ENCODE results near the gene SMARCB1.

Gene SMARCB1

DNA sequence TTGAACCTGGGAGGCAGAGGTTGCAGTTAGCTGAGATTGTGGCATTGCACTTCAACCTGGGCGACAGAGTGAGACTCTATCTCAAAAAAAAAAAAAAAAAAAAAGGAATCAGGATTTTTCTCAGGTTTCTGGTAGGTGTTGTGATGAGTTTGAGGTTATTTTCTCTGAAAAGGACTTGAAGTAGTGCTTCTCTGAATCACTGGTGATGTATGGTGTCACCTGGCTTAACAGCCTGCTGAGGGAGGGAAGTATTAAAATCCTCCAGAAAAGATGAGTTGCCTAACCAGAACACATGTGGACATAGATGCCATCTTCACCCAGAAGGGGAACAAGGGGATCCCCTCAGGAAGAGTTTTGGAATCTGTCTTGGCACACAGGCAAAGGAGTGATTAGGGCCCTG, 20.1 kb downstream of the SMARCB1 start:
- no peak overlapping the region for H3K4me3 ChIP-seq (ENCODE audit: low read depth, low read length)
- DNase-seq (ENCODE audit: low read depth) = no peak
- TF ChIP-seq CTCF (IDR thresholded peaks at IDR 0.05; ENCODE audit: low read depth, low read length) (no peak), POLR2A (IDR thresholded peaks at IDR 0.05; ENCODE audit: extremely low read depth, insufficient read length) (no peak), MYC (IDR thresholded peaks at IDR 0.05; ENCODE audit: low read depth, low read length) (no peak)
- TF ChIP-seq, protein P1, sequence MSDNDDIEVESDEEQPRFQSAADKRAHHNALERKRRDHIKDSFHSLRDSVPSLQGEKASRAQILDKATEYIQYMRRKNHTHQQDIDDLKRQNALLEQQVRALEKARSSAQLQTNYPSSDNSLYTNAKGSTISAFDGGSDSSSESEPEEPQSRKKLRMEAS (IDR thresholded peaks at IDR 0.05; ENCODE audit: low read depth, low read length) = no peak

DNA sequence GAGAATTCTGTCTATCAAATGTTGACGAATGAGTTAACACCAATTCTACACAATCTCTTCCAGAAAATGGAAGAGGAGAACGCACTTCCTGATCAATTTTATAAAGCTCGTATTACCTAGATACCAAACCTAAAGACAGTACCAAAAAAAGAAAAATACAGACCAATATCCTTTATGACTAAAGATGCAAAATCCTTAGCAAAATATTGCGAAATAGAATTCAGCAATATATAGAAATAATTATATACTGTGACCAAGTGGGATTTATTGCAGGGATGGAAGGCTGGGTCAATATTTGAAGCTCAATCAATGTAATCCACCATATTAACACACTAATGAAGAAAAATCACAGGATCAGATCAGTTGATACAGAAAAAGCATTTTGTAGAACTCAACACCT, 25.6 kb downstream of the SMARCB1 start:
- TF ChIP-seq MYC (IDR thresholded peaks at IDR 0.05; ENCODE audit: low read depth, low read length) (no peak), CTCF (IDR thresholded peaks at IDR 0.05; ENCODE audit: low read depth, low read length) (no peak), POLR2A (IDR thresholded peaks at IDR 0.05; ENCODE audit: extremely low read depth, insufficient read length) (no peak)
- TF ChIP-seq, protein P1 (IDR thresholded peaks at IDR 0.05; ENCODE audit: low read depth, low read length) = no peak
- no peak overlapping the region for H3K4me3 ChIP-seq (ENCODE audit: low read depth, low read length)
- no peak for DNase-seq (ENCODE audit: low read depth)

- no peak for TF ChIP-seq CTCF (IDR thresholded peaks at IDR 0.05; ENCODE audit: low read depth, low read length)
- TF ChIP-seq, protein P1 (IDR thresholded peaks at IDR 0.05; ENCODE audit: low read depth, low read length) = no peak
- no peak for TF ChIP-seq MYC (IDR thresholded peaks at IDR 0.05; ENCODE audit: low read depth, low read length)
- no peak for TF ChIP-seq POLR2A (IDR thresholded peaks at IDR 0.05; ENCODE audit: extremely low read depth, insufficient read length)
- H3K4me3 ChIP-seq (ENCODE audit: low read depth, low read length) = no peak overlapping the region
These were observed 28.9 kb downstream of the SMARCB1 start for GRCh38 chr22:23815541-23816155.

GRCh38 chr22:23816156-23816976, 29.6 kb downstream of the SMARCB1 start:
- TF ChIP-seq MYC (IDR thresholded peaks at IDR 0.05; ENCODE audit: low read depth, low read length) (no peak), POLR2A (IDR thresholded peaks at IDR 0.05; ENCODE audit: extremely low read depth, insufficient read length) (no peak), CTCF (IDR thresholded peaks at IDR 0.05; ENCODE audit: low read depth, low read length) (no peak)
- TF ChIP-seq, protein P1 (IDR thresholded peaks at IDR 0.05; ENCODE audit: low read depth, low read length) = no peak
- DNase-seq (ENCODE audit: low read depth) = no peak
- H3K4me3 ChIP-seq (ENCODE audit: low read depth, low read length) = no peak overlapping the region

More at GRCh38 chr22:23815541-23816155, 28.9 kb downstream of the SMARCB1 start:
- no peak for DNase-seq (ENCODE audit: low read depth)

DNA sequence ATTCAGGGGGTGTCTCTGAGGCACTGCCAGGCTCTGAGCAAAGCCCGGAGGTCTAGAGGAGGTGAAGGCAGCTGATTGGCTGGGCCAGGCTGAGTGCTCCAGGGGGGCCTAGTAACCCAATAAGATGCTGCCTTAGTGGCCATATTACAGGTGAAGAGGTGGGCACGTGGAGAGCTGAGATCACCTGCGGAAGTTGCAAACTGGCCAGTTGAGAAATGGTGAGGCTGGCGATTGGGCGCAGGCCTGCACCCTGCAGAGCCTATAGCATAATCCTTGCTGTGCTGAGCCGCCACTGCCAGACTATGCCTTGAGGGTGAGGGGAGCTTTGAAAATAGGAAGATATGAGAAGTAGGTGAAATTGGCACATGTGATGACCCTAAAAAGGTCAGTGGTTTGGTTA, 30.4 kb downstream of the SMARCB1 start:
- TF ChIP-seq POLR2A (IDR thresholded peaks at IDR 0.05; ENCODE audit: extremely low read depth, insufficient read length) = no peak
- TF ChIP-seq, protein P1 (IDR thresholded peaks at IDR 0.05; ENCODE audit: low read depth, low read length) = no peak
- no peak for TF ChIP-seq MYC (IDR thresholded peaks at IDR 0.05; ENCODE audit: low read depth, low read length)
- TF ChIP-seq CTCF (IDR thresholded peaks at IDR 0.05; ENCODE audit: low read depth, low read length) = no peak
- H3K4me3 ChIP-seq (ENCODE audit: low read depth, low read length) = no peak overlapping the region
- no peak for DNase-seq (ENCODE audit: low read depth)
